HepG2 (cell line): ENCODE results near the gene PPP1R9B. TPM values are rescaled to one million over a fixed set of nuclear protein-coding genes. Genes with fewer than 3 reads are reported as not detected.

Experiments used
- ATAC-seq: fragments of 200-7000 bp; cut with Tn5 transposase; 3 replicates; pipeline ENCODE4 v1.9.1; 2020; ENCODE audit warnings: mild to moderate bottlenecking, moderate library complexity
- BruUV-seq: library from RNA; stranded (reverse); fragments of 400-500 nt; replicated peaks from 2 replicates; lab custom pipeline; 2021; lab: Mats Ljungman, UMichigan
- CTCF ChIA-PET: fragments of 300-600 bp; formaldehyde crosslinking; extraction: SDS; loops from one replicate; lab custom pipeline; 2021; ENCODE audit warnings: low total read pairs, inconsistent platforms, low intra/inter-chr PET ratio; lab: Yijun Ruan, JAX
- POLR2A ChIA-PET: fragments of 350-600 bp; sonication (Branson Sonifier 250); formaldehyde crosslinking; loops from one replicate; lab custom pipeline; 2020; ENCODE audit warnings: antibody characterized with exemption, inconsistent platforms; lab: Yijun Ruan, JAX
- DNase-seq: peaks from one replicate; pipeline ENCODE4 v3.0.0-alpha.2; 2015; ENCODE audit warnings: low spot score
- FAIRE-seq: peaks from 3 replicates; lab custom pipeline; 2011; peaks lifted over from hg19 to GRCh38; lab: Jason Lieb, UNC
- H2AFZ ChIP-seq: one replicate; pipeline ENCODE4 v1.6.1; 2011; ENCODE audit warnings: low read length, inconsistent platforms
- H3K27ac ChIP-seq: fragments of 300-600 bp; 3 replicates; pipeline ENCODE4 v1.8.0; 2011; ENCODE audit warnings: mixed run types, mild to moderate bottlenecking, mixed read lengths, low read length, inconsistent platforms; ENCODE audit not compliant: insufficient read depth; ENCODE audit errors: extremely low read length
- H3K27me3 ChIP-seq, 2 experiments: fragments of 200-600 bp in 1 of 2; 2 replicates in 1 of 2; 3 replicates in 1 of 2; pipeline versions ENCODE4 v1.6.0 to v1.8.0; 2011; ENCODE audit warnings: low read length in 2 of 2, mild to moderate bottlenecking in 2 of 2, moderate library complexity in 2 of 2, inconsistent platforms in 1 of 2; ENCODE audit not compliant: insufficient read depth in 2 of 2, control insufficient read depth in 1 of 2
- H3K36me3 ChIP-seq, 2 experiments: fragments of 200-600 bp in 1 of 2; replicated peaks in 1 of 2; 2 replicates in 1 of 2; 3 replicates in 1 of 2; pipeline versions ENCODE4 v1.5.1 to v1.8.0; 2011; ENCODE audit warnings: low read length in 2 of 2, inconsistent platforms in 1 of 2; ENCODE audit not compliant: insufficient read depth in 2 of 2, control insufficient read depth in 1 of 2
- H3K4me1 ChIP-seq: 2 replicates; pipeline ENCODE4 v1.5.1; 2012; ENCODE audit warnings: low read length, inconsistent platforms; ENCODE audit not compliant: insufficient read depth
- H3K4me2 ChIP-seq: 2 replicates; pipeline ENCODE4 v1.6.0; 2011; ENCODE audit warnings: low read depth, low read length, inconsistent platforms
- H3K4me3 ChIP-seq, 3 experiments: fragments of 200-600 bp in 1 of 3; sonication (generic), shearing (Covaris generic) in 1 of 3; replicated peaks in 1 of 3; 2 replicates each; pipeline ENCODE4 v1.5.1; 2011 to 2016; ENCODE audit warnings: low read length in 3 of 3, inconsistent platforms in 2 of 3, low read depth in 2 of 3, mild to moderate bottlenecking in 2 of 3, control low read depth in 1 of 3, mixed read lengths in 1 of 3; ENCODE audit not compliant: insufficient read depth in 1 of 3
- H3K79me2 ChIP-seq: one replicate; pipeline ENCODE4 v1.6.1; 2011; ENCODE audit warnings: low read length, inconsistent platforms; ENCODE audit not compliant: insufficient read depth
- H3K9ac ChIP-seq: 2 replicates; pipeline ENCODE4 v1.6.0; 2011; ENCODE audit warnings: mild to moderate bottlenecking, low read depth, low read length, inconsistent platforms; ENCODE audit not compliant: insufficient read depth
- H3K9me3 ChIP-seq: 2 replicates; pipeline ENCODE4 v1.5.1; 2012; ENCODE audit warnings: mild to moderate bottlenecking, low read length
- H4K20me1 ChIP-seq: 2 replicates; pipeline ENCODE4 v1.6.0; 2011; ENCODE audit warnings: inconsistent platforms, mild to moderate bottlenecking, low read length, moderate library complexity; ENCODE audit not compliant: insufficient read depth
- GABPB1 ChIP-seq: IDR thresholded peaks from 2 replicates; pipeline ENCODE4 v1.6.1; 2016; ENCODE audit warnings: mild to moderate bottlenecking, missing genetic modification reagents, moderate library complexity, missing compliant biosample characterization
- MBNL3 ChIP-seq: fragments of 250-450 bp; sonication (Bioruptor Pico); conservative IDR thresholded peaks from 2 replicates; pipeline ENCODE4 v1.8.0; 2022; ENCODE audit warnings: mild to moderate bottlenecking, inconsistent platforms
- MED1 ChIP-seq: sonication (generic); formaldehyde crosslinking; IDR thresholded peaks from 2 replicates; pipeline ENCODE4 v1.4.0; 2020; ENCODE audit warnings: missing genetic modification reagents
- MED8 ChIP-seq: sonication (generic); formaldehyde crosslinking; IDR thresholded peaks from 2 replicates; pipeline ENCODE4 v1.8.1; 2023; ENCODE audit warnings: mild to moderate bottlenecking, missing genetic modification reagents; ENCODE audit not compliant: insufficient replicate concordance
- RELA ChIP-seq: sonication (generic); formaldehyde crosslinking; IDR thresholded peaks from 2 replicates; pipeline ENCODE4 v1.4.0; 2020; ENCODE audit warnings: missing genetic modification reagents
- SCMH1 ChIP-seq: sonication (generic); formaldehyde crosslinking; IDR thresholded peaks from 2 replicates; pipeline ENCODE4 v1.9.0; 2021; ENCODE audit warnings: missing genetic modification reagents, mild to moderate bottlenecking, borderline replicate concordance
- SIX1 ChIP-seq: sonication (generic); formaldehyde crosslinking; IDR thresholded peaks from 2 replicates; pipeline ENCODE4 v1.4.0; 2020; ENCODE audit warnings: missing genetic modification reagents, borderline replicate concordance
- ZFP41 ChIP-seq: sonication (generic); formaldehyde crosslinking; IDR thresholded peaks from 2 replicates; pipeline ENCODE4 v1.4.0; 2020; ENCODE audit warnings: mild to moderate bottlenecking, missing genetic modification reagents, borderline replicate concordance
- ZNF10 ChIP-seq: sonication (generic); formaldehyde crosslinking; IDR thresholded peaks from 2 replicates; pipeline ENCODE4 v1.4.0; 2020; ENCODE audit warnings: mild to moderate bottlenecking, low read depth, missing genetic modification reagents, borderline replicate concordance
- ZNF713 ChIP-seq: sonication (generic); formaldehyde crosslinking; IDR thresholded peaks from 2 replicates; pipeline ENCODE4 v1.4.0; 2020; ENCODE audit warnings: mild to moderate bottlenecking, missing genetic modification reagents
- ZNF724P ChIP-seq: sonication (generic); formaldehyde crosslinking; IDR thresholded peaks from 2 replicates; pipeline ENCODE4 v1.8.0; 2022; ENCODE audit warnings: missing genetic modification reagents, borderline replicate concordance
- ZNF792 ChIP-seq: IDR thresholded peaks from 2 replicates; pipeline ENCODE4 v1.6.1; 2016
- WGBS: methylation state at CpG from one replicate; pipeline ENCODE4 v1.1.6; 2017; ENCODE audit warnings: low lambda C conversion rate; 5-methylcytosine and 5-hydroxymethylcytosine counted together
- in situ Hi-C: cut with HindIII; loops from 2 replicates; pipeline ENCODE4 v1.10.0; 2017; ENCODE audit warnings: low pct_unique_long_range_greater_than_20kb; ENCODE audit not compliant: extremely low pct_ligation_motif_present
- intact Hi-C: fragments of 100-400 bp; cut with micrococcal nuclease; formaldehyde crosslinking; loops from one replicate; pipeline ENCODE4 v1.10.0; 2022; ENCODE audit not compliant: unreplicated experiment
- polyA plus RNA-seq, 8 experiments: library from polyadenylated mRNA; depleted of rRNA in 3 of 8; stranded (reverse) in 7 of 8; unstranded in 1 of 8; fragments of >200 nt; fragmentation: Illumina TruSeq in 4 of 8; extraction: Trizol in 4 of 8; gene quantifications; 2 replicates each; pipeline versions ENCODE4 v1.2.1 to v1.2.3, GENCODE V29; 2011 to 2016; ENCODE audit warnings: low read depth in 4 of 8, missing spikeins in 1 of 8, mixed read lengths in 1 of 8; ENCODE audit not compliant: insufficient read depth in 1 of 8
- total RNA-seq, 5 experiments: library from RNA; depleted of rRNA; stranded (reverse); fragments of >200 nt; fragmentation: Illumina TruSeq; extraction: Trizol; gene quantifications; 2 replicates each; pipeline ENCODE4 v1.2.3, GENCODE V29; 2016; ENCODE audit warnings: low read depth in 1 of 5
- TF ChIP-seq, protein P1 (sequence below): sonication (generic); formaldehyde crosslinking; IDR thresholded peaks from 2 replicates; pipeline ENCODE4 v1.8.1; 2023; ENCODE audit warnings: mild to moderate bottlenecking, missing genetic modification reagents
- TF ChIP-seq, protein P2 (sequence below): sonication (generic); formaldehyde crosslinking; IDR thresholded peaks from 2 replicates; pipeline ENCODE4 v1.5.0; 2020; ENCODE audit warnings: missing genetic modification reagents
- TF ChIP-seq, protein P3 (sequence below): sonication (generic); IDR thresholded peaks from 2 replicates; pipeline ENCODE4 v1.6.1; 2016; ENCODE audit warnings: low read depth, borderline replicate concordance
- TF ChIP-seq, protein P4 (sequence below): IDR thresholded peaks from 2 replicates; pipeline ENCODE4 v1.6.1; 2012; ENCODE audit warnings: low read length, improper control_type of control experiment

Gene PPP1R9B
- total and polyA plus RNA-seq, 2 of the 13 experiments (the other 11 are each of a cell fraction or from before 2014, with no cell fraction given), result 9.4 to 15.8 TPM

DNA sequence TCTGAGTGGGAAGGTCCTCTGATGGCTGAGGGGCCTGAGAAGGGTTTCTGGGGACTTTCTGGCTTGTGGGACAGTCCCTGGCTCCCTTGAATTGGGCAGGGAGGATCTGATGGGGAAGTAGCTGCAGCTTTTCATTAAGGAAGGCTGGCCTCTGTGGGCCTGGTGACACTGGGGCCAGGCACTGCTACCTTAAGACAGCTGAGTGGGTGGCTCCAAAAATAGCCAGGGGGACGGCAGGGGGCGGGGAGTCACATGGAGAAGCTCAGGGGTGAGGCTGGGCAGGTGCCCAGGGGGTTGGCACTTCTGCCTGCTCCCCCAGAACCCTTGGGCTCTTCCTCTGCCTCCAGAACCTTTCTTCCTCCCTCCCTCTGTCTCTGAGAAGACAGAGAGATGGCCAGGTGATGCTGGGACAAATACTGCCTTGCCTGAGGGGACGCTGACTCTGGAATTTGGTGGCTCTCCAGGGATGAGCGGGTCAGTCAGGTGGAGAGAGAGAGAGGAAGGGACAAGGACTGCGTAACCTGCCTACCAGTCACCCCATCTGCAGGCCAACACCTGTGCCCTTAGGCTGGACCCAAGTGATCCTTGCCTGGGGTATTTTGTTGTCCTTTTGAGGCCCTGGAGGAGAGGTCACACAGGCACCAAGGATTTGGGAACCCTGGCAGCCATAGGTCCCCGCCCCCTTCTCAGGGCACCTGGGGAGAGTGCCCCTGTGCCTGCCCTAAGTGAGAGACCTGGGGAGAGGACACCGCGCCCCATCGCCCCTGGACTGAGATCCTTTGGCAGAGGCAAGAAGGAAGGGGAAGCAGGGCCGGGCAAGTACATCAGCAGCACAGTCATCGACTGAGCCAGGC is 13.6 kb upstream of the PPP1R9B start:
- no peak overlapping the region for H3K9ac ChIP-seq
- ChIA-PET POLR2A (no interaction called here), CTCF (no interaction called here)
- BruUV-seq, result no TSS peak
- DNase-seq (no peak), ATAC-seq (no peak), FAIRE-seq (no peak)
- H3K9me3 ChIP-seq, result no peaks in the 10 kb centered on the region
- no peak overlapping the region for H3K4me3 ChIP-seq
- 31% methylated on average over 9 of the region's 11 CpGs for WGBS
- in situ Hi-C loops, result loop anchor here (5.0 kb wide), 1 partner anchor 47 kb away; no protein-coding TSS in a partner anchor
- H3K79me2 ChIP-seq, result no peaks in the 10 kb centered on the region
- H3K27ac ChIP-seq, result no peak overlapping the region
- H2AFZ ChIP-seq, result no peak overlapping the region
- no peaks in the 10 kb centered on the region for H3K36me3 ChIP-seq
- no peaks in the 10 kb centered on the region for H4K20me1 ChIP-seq
- intact Hi-C loops, result no loop called here
- H3K27me3 ChIP-seq, result peaks cover 11 to 75% of the 10 kb centered on the region in 2 experiments; a peak in 3 of 5 replicates
- H3K4me1 ChIP-seq, result peaks cover 15% of the 10 kb centered on the region
- no peak overlapping the region for H3K4me2 ChIP-seq
- TF ChIP-seq ZFP41 (CRISPR knock-in tag) (no peak), MBNL3 (CRISPR knock-in tag) (no peak), SIX1 (CRISPR knock-in tag) (no peak), ZNF724P (CRISPR knock-in tag) (no peak), RELA (CRISPR knock-in tag) (no peak), ZNF713 (CRISPR knock-in tag) (no peak), ZNF10 (CRISPR knock-in tag) (no peak), ZNF792 (no peak), MED1 (CRISPR knock-in tag) (no peak), GABPB1 (CRISPR knock-in tag) (no peak), SCMH1 (CRISPR knock-in tag) (no peak), MED8 (CRISPR knock-in tag) (no peak)
- TF ChIP-seq, protein P1, sequence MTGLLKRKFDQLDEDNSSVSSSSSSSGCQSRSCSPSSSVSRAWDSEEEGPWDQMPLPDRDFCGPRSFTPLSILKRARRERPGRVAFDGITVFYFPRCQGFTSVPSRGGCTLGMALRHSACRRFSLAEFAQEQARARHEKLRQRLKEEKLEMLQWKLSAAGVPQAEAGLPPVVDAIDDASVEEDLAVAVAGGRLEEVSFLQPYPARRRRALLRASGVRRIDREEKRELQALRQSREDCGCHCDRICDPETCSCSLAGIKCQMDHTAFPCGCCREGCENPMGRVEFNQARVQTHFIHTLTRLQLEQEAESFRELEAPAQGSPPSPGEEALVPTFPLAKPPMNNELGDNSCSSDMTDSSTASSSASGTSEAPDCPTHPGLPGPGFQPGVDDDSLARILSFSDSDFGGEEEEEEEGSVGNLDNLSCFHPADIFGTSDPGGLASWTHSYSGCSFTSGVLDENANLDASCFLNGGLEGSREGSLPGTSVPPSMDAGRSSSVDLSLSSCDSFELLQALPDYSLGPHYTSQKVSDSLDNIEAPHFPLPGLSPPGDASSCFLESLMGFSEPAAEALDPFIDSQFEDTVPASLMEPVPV (CRISPR knock-in tag), result no peak
- TF ChIP-seq, protein P2, sequence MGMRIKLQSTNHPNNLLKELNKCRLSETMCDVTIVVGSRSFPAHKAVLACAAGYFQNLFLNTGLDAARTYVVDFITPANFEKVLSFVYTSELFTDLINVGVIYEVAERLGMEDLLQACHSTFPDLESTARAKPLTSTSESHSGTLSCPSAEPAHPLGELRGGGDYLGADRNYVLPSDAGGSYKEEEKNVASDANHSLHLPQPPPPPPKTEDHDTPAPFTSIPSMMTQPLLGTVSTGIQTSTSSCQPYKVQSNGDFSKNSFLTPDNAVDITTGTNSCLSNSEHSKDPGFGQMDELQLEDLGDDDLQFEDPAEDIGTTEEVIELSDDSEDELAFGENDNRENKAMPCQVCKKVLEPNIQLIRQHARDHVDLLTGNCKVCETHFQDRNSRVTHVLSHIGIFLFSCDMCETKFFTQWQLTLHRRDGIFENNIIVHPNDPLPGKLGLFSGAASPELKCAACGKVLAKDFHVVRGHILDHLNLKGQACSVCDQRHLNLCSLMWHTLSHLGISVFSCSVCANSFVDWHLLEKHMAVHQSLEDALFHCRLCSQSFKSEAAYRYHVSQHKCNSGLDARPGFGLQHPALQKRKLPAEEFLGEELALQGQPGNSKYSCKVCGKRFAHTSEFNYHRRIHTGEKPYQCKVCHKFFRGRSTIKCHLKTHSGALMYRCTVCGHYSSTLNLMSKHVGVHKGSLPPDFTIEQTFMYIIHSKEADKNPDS, result no peak
- TF ChIP-seq, protein P3, sequence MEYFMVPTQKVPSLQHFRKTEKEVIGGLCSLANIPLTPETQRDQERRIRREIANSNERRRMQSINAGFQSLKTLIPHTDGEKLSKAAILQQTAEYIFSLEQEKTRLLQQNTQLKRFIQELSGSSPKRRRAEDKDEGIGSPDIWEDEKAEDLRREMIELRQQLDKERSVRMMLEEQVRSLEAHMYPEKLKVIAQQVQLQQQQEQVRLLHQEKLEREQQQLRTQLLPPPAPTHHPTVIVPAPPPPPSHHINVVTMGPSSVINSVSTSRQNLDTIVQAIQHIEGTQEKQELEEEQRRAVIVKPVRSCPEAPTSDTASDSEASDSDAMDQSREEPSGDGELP, result no peak
- TF ChIP-seq, protein P4, sequence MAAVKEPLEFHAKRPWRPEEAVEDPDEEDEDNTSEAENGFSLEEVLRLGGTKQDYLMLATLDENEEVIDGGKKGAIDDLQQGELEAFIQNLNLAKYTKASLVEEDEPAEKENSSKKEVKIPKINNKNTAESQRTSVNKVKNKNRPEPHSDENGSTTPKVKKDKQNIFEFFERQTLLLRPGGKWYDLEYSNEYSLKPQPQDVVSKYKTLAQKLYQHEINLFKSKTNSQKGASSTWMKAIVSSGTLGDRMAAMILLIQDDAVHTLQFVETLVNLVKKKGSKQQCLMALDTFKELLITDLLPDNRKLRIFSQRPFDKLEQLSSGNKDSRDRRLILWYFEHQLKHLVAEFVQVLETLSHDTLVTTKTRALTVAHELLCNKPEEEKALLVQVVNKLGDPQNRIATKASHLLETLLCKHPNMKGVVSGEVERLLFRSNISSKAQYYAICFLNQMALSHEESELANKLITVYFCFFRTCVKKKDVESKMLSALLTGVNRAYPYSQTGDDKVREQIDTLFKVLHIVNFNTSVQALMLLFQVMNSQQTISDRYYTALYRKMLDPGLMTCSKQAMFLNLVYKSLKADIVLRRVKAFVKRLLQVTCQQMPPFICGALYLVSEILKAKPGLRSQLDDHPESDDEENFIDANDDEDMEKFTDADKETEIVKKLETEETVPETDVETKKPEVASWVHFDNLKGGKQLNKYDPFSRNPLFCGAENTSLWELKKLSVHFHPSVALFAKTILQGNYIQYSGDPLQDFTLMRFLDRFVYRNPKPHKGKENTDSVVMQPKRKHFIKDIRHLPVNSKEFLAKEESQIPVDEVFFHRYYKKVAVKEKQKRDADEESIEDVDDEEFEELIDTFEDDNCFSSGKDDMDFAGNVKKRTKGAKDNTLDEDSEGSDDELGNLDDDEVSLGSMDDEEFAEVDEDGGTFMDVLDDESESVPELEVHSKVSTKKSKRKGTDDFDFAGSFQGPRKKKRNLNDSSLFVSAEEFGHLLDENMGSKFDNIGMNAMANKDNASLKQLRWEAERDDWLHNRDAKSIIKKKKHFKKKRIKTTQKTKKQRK, result no peak
